GM19351 (cell line): ENCODE results near the gene ASIC3.
"Not testable (repeated sequence)": the region's sequence is repeated elsewhere in the genome, so short reads cannot be mapped to it uniquely, and the experiment has no call there.

Experiments used
- ATAC-seq: cut with Tn5 transposase; IDR thresholded peaks from one replicate; pipeline ENCODE4 v1.9.1; 2021; ENCODE audit warnings: mild to moderate bottlenecking, moderate library complexity; ENCODE audit not compliant: unreplicated experiment

ASIC3 gene

GRCh38 chr7:151032936-151033863 lies 15.1 kb upstream of the ASIC3 start:
- no peak for ATAC-seq

DNA sequence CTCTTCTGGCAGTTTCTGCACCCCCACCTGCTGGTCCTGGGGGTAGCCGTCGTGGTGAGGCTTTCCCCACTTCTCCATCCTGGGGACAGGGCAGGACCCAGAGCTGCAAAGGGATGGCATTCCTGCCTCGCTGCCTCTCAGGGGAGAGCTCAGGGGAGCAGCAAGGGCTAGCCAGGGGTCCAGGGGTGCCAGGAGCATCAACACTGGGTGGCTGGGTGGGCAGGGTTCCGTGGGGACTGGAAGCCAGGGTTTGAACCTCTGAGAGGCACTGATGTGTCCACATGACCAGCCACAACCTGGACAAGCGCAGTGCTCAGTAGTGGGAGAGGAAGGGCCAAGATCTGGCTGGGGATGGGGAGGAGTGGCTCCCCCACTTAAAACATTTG lies 14.5 kb upstream of the ASIC3 start:
- ATAC-seq, result no peak

- no peak for ATAC-seq
These were observed 13.9 kb upstream of the ASIC3 start for GRCh38 chr7:151034312-151035025.

GRCh38 chr7:151035026-151035717 lies 13.2 kb upstream of the ASIC3 start:
- no peak for ATAC-seq

DNA sequence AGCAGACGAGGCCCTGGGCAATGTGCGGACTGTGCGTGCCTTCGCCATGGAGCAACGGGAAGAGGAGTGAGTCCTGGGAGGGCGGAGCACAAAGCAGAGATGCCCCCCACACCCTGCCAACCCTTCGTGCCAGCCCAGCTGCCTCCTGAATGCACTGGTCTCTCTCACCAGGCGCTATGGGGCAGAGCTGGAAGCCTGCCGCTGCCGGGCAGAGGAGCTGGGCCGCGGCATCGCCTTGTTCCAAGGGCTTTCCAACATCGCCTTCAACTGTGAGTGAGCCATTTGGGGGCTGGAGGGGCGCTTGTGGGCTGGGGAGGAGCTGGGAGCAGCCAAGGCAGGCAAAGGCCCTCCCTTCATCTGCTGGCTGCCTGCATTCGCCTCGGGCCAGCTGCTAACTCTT lies 12.4 kb upstream of the ASIC3 start:
- no peak for ATAC-seq

GRCh38 chr7:151038951-151039849 lies 9.1 kb upstream of the ASIC3 start:
- ATAC-seq, result no peak

DNA sequence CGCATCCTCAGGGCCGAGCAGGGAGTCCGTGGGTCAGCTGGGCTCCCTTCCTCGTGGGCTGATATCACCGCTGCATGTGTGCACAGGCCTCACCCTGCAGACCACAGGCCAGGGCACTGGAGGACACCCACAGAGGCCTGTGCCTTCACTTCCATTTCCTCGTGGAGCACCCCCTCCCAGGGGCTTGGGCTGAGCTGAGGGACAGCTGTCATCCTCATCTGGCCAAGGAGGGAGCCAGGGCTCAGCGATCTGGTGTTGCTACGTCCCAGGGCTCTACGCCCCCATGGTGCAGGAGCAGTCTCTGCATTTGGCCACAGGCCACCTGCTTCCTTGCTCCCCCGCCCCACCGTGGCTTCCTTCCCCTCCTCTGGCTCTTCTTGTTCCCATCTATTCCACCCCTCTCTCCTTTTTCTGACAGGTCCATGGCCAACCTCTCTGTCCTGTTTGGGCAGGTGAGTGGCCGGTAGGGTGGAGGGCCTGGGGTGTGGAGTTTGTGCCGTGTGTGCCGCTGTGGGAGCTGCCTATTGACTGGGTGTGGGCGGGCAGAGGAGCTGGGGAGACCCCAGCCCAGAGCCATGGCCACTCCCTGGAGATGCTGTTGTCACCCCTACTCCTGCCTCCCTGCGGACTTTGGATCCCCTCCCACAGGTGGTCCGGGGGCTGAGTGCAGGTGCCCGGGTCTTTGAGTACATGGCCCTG lies 8.3 kb upstream of the ASIC3 start:
- ATAC-seq, result no peak

- no peak for ATAC-seq
These were observed 7.5 kb upstream of the ASIC3 start for GRCh38 chr7:151040616-151041375.

GRCh38 chr7:151043449-151043848 lies 4.9 kb upstream of the ASIC3 start:
- ATAC-seq, result not testable (repeated sequence)

GRCh38 chr7:151043959-151044358 lies 4.4 kb upstream of the ASIC3 start:
- ATAC-seq, result no peak

DNA sequence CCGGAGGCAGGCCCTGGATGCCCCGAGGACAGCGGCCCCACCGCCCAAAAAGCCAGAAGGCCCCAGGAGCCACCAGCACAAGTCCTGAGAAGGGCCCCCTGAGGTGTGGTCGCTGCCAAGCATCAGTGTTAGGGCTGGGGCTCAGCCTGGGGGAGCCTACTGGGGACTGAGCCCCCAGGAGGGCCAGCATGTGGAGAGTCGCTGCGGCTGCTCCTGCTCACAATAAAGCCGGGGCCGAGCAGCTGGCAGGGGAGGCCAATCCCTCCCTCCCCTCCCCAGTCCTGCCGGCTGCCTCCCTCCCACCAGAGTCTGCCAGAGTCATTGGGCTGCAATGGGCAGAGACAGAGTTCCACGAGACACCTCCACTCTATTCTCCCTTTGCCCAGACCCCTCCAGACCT lies 3.1 kb upstream of the ASIC3 start:
- ATAC-seq, result no peak

DNA sequence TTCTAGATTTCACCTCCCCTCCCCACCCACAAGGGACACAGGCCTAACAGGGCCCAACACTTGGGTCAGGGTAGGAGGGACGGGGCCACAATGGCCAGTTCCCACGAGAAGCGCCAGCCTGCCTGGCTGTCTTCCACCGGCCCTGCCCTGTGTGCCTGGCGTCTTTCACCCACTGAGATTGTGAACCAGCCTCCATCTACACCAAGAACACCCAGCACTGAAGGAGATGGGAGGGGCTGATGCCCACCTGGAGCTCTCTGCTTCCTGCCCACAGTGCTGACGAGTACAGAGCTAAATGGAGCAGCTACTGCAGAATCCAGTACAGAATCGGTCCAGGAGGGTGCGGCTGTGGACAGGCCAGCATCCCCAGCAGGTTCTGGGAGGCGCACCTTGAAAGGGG lies 2.4 kb upstream of the ASIC3 start:
- no peak for ATAC-seq

- no peak for ATAC-seq
These were observed 1.4 kb upstream of the ASIC3 start for GRCh38 chr7:151046603-151047573.

DNA sequence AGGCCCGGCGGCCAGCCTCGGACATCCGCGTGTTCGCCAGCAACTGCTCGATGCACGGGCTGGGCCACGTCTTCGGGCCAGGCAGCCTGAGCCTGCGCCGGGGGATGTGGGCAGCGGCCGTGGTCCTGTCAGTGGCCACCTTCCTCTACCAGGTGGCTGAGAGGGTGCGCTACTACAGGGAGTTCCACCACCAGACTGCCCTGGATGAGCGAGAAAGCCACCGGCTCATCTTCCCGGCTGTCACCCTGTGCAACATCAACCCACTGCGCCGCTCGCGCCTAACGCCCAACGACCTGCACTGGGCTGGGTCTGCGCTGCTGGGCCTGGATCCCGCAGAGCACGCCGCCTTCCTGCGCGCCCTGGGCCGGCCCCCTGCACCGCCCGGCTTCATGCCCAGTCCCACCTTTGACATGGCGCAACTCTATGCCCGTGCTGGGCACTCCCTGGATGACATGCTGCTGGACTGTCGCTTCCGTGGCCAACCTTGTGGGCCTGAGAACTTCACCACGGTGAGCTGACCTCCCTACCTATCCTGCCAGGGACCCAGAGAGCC lies 656 bp downstream of the ASIC3 start:
- ATAC-seq, result no peak

DNA sequence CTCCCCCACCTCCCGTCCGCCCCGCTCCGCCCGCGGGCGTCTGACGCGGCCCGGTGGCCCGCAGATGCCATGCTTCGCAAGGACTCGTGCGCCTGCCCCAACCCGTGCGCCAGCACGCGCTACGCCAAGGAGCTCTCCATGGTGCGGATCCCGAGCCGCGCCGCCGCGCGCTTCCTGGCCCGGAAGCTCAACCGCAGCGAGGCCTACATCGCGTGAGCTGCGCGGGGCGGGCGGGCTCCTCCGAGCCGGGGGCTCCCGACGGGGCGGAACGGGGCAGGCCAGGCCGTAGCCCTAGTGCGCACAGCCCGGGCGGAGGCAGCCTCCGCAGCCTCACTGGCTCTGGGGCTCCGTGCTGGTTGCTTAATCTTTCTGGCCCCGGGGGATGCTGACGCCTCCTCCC lies 2.8 kb downstream of the ASIC3 start:
- ATAC-seq, result no peak

DNA sequence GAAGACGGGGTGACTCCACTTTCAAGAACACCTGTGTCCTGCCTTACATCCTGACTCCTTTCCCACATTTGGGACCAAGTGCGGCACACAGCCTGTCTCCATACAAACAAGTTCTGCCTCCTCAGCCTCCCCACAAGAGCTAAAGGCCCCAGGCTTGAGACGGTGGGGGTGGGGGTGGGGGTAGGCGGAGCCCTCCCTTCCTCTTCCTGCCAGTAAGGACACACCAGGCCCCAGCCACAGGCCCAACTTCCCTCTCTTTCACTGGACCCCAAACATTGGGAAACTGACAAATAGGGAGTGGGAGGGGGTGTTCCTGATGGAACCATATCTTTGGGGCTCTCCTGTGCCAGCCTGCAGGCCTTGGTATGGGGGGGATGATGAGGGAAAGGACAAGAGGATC lies 4.8 kb downstream of the ASIC3 start:
- ATAC-seq, result no peak

GRCh38 chr7:151053751-151054150 lies 5.4 kb downstream of the ASIC3 start:
- no peak for ATAC-seq

- ATAC-seq, result no peak
These were observed 7.9 kb downstream of the ASIC3 start for GRCh38 chr7:151056283-151056665.
